ENCODE data around the gene IVNS1ABP. TPM values are rescaled to one million over a fixed set of nuclear protein-coding genes. Genes with fewer than 3 reads are reported as not detected.

The IVNS1ABP gene
- total and polyA plus RNA-seq, 9 of the 15 experiments (the other 6 are each of a cell fraction or from before 2014, with no cell fraction given): 30.6 to 126 (median 77.7) TPM

DNA sequence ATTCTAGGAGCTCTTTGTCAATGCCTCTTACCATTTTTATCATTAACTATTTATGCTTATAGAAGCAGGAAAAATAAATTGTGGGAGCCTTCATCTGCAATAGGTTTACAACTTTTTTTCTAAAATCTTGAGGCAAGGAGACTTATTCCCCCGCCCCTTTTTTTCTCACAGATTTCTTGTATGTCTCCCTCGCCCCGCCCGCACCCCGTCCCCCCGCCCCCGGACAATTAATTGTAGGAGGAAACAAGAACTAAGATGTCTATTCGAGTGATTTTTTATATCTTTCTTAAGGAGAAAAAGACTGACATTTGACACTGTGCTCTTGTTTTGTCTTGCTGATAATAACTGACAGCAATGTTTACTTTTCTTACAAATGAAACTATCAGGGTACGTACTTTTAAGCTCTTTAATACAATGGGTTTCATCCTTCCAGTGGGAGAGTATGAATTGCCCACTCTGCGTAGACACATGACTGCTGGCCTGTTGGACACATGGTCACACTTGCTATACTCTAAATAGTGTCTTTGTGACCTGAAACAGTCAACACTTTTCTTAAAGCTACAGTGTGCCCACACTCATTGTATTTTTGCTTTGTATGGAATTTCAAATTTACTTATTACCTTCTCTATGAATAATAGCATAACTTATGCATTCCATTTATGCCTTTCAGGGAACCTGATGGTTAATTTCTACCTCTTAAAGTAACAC, 1.5 kb upstream of the IVNS1ABP start (continued):
- TF ChIP-seq, protein P1, sequence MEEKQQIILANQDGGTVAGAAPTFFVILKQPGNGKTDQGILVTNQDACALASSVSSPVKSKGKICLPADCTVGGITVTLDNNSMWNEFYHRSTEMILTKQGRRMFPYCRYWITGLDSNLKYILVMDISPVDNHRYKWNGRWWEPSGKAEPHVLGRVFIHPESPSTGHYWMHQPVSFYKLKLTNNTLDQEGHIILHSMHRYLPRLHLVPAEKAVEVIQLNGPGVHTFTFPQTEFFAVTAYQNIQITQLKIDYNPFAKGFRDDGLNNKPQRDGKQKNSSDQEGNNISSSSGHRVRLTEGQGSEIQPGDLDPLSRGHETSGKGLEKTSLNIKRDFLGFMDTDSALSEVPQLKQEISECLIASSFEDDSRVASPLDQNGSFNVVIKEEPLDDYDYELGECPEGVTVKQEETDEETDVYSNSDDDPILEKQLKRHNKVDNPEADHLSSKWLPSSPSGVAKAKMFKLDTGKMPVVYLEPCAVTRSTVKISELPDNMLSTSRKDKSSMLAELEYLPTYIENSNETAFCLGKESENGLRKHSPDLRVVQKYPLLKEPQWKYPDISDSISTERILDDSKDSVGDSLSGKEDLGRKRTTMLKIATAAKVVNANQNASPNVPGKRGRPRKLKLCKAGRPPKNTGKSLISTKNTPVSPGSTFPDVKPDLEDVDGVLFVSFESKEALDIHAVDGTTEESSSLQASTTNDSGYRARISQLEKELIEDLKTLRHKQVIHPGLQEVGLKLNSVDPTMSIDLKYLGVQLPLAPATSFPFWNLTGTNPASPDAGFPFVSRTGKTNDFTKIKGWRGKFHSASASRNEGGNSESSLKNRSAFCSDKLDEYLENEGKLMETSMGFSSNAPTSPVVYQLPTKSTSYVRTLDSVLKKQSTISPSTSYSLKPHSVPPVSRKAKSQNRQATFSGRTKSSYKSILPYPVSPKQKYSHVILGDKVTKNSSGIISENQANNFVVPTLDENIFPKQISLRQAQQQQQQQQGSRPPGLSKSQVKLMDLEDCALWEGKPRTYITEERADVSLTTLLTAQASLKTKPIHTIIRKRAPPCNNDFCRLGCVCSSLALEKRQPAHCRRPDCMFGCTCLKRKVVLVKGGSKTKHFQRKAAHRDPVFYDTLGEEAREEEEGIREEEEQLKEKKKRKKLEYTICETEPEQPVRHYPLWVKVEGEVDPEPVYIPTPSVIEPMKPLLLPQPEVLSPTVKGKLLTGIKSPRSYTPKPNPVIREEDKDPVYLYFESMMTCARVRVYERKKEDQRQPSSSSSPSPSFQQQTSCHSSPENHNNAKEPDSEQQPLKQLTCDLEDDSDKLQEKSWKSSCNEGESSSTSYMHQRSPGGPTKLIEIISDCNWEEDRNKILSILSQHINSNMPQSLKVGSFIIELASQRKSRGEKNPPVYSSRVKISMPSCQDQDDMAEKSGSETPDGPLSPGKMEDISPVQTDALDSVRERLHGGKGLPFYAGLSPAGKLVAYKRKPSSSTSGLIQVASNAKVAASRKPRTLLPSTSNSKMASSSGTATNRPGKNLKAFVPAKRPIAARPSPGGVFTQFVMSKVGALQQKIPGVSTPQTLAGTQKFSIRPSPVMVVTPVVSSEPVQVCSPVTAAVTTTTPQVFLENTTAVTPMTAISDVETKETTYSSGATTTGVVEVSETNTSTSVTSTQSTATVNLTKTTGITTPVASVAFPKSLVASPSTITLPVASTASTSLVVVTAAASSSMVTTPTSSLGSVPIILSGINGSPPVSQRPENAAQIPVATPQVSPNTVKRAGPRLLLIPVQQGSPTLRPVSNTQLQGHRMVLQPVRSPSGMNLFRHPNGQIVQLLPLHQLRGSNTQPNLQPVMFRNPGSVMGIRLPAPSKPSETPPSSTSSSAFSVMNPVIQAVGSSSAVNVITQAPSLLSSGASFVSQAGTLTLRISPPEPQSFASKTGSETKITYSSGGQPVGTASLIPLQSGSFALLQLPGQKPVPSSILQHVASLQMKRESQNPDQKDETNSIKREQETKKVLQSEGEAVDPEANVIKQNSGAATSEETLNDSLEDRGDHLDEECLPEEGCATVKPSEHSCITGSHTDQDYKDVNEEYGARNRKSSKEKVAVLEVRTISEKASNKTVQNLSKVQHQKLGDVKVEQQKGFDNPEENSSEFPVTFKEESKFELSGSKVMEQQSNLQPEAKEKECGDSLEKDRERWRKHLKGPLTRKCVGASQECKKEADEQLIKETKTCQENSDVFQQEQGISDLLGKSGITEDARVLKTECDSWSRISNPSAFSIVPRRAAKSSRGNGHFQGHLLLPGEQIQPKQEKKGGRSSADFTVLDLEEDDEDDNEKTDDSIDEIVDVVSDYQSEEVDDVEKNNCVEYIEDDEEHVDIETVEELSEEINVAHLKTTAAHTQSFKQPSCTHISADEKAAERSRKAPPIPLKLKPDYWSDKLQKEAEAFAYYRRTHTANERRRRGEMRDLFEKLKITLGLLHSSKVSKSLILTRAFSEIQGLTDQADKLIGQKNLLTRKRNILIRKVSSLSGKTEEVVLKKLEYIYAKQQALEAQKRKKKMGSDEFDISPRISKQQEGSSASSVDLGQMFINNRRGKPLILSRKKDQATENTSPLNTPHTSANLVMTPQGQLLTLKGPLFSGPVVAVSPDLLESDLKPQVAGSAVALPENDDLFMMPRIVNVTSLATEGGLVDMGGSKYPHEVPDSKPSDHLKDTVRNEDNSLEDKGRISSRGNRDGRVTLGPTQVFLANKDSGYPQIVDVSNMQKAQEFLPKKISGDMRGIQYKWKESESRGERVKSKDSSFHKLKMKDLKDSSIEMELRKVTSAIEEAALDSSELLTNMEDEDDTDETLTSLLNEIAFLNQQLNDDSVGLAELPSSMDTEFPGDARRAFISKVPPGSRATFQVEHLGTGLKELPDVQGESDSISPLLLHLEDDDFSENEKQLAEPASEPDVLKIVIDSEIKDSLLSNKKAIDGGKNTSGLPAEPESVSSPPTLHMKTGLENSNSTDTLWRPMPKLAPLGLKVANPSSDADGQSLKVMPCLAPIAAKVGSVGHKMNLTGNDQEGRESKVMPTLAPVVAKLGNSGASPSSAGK (IDR thresholded peaks at IDR 0.05): peak; percentile 2
- TF ChIP-seq ZBTB7A (IDR thresholded peaks at IDR 0.05; ENCODE audit: borderline replicate concordance, control insufficient read depth, low read depth, low read length) (no peak), FOXK1 (CRISPR knock-in tag; IDR thresholded peaks at IDR 0.05; ENCODE audit: borderline replicate concordance) (0 out of 2 replicates have a peak, but pooled peaks have one; percentile 5), MTA2 (IDR thresholded peaks at IDR 0.05; ENCODE audit: low read depth) (no peak), ZNF274 (IDR thresholded peaks at IDR 0.05; ENCODE audit: borderline replicate concordance, low read depth, low read length) (no peak), MBD2 (IDR thresholded peaks at IDR 0.05; ENCODE audit: borderline replicate concordance, low read depth) (no peak), CBX3 (IDR thresholded peaks at IDR 0.05; ENCODE audit: borderline replicate concordance in 1 of 2, low read length in 2 of 2) (0 out of 3 replicates have a peak, but pooled peaks of 1 of the 2 experiments have one; percentile 23), ZFPM2 (CRISPR knock-in tag; IDR thresholded peaks at IDR 0.05) (no peak)
- TF ChIP-seq, protein P2, sequence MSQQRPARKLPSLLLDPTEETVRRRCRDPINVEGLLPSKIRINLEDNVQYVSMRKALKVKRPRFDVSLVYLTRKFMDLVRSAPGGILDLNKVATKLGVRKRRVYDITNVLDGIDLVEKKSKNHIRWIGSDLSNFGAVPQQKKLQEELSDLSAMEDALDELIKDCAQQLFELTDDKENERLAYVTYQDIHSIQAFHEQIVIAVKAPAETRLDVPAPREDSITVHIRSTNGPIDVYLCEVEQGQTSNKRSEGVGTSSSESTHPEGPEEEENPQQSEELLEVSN (IDR thresholded peaks at IDR 0.05; ENCODE audit: borderline replicate concordance in 1 of 2, extremely low read depth in 1 of 2, insufficient read depth in 1 of 2, insufficient read length in 1 of 2, low read depth in 1 of 2, low read length in 1 of 2, poor library complexity in 1 of 2, severe bottlenecking in 1 of 2): peak in 1 of 2 experiments; percentile 17
